Urothelium cell line (cell line): ENCODE results near the gene CCDC92B.
"Not testable (repeated sequence)": the region's sequence is repeated elsewhere in the genome, so short reads cannot be mapped to it uniquely, and the experiment has no call there.

ENCODE experiments used
- DNase-seq: peaks from one replicate; pipeline ENCODE4 v3.0.0; 2011; ENCODE audit warnings: low spot score, mixed read lengths
- FAIRE-seq: peaks from 2 replicates; lab custom pipeline; 2011; peaks lifted over from hg19 to GRCh38; lab: Jason Lieb, UNC

Gene CCDC92B

GRCh38 chr17:2749058-2749783, at the start of gene CCDC92B:
TSS of gene CCDC92B (minus strand) at chr17:2749652. CDS start at chr17:2735145, 14,507 bp downstream.
- DNase-seq = peak; percentile 30
- FAIRE-seq = no peak

GRCh38 chr17:2798678-2799077, 49.2 kb upstream of the CCDC92B start:
- DNase-seq = no peak
- no peak for FAIRE-seq

- DNase-seq = no peak
- FAIRE-seq = no peak
Measured at GRCh38 chr17:2798188-2798587, 48.7 kb upstream of the CCDC92B start.

- DNase-seq (no peak), FAIRE-seq (no peak)
Measured at GRCh38 chr17:2797637-2798036, 48.2 kb upstream of the CCDC92B start.

- FAIRE-seq (no peak), DNase-seq (no peak)
Measured at GRCh38 chr17:2797226-2797625, 47.8 kb upstream of the CCDC92B start.

GRCh38 chr17:2796164-2797125, 47.0 kb upstream of the CCDC92B start, which contains the start of gene RAP1GAP2:
TSS of gene RAP1GAP2 (plus strand) at chr17:2796438. CDS start at chr17:2796528, 90 bp downstream.
- no peak for FAIRE-seq
- no peak for DNase-seq

- DNase-seq (no peak), FAIRE-seq (no peak)
Measured at GRCh38 chr17:2795441-2796163, 46.1 kb upstream of the CCDC92B start.

GRCh38 chr17:2794111-2794803, 44.8 kb upstream of the CCDC92B start:
- DNase-seq (no peak), FAIRE-seq (no peak)

- FAIRE-seq (no peak), DNase-seq (no peak)
Measured at GRCh38 chr17:2792366-2793169, 43.1 kb upstream of the CCDC92B start.

GRCh38 chr17:2789700-2790099, 40.2 kb upstream of the CCDC92B start:
- no peak for DNase-seq
- no peak for FAIRE-seq

GRCh38 chr17:2786176-2786881, 36.9 kb upstream of the CCDC92B start:
- FAIRE-seq = no peak

GRCh38 chr17:2785376-2785775, 35.9 kb upstream of the CCDC92B start:
- not testable (repeated sequence) for FAIRE-seq, DNase-seq

More at GRCh38 chr17:2786176-2786881, 36.9 kb upstream of the CCDC92B start:
- DNase-seq = peak; percentile 88

GRCh38 chr17:2784864-2785263, 35.4 kb upstream of the CCDC92B start:
- FAIRE-seq (no peak), DNase-seq (no peak)

- FAIRE-seq = no peak
- DNase-seq = no peak
Measured at GRCh38 chr17:2783310-2784030, 34.0 kb upstream of the CCDC92B start.

GRCh38 chr17:2782055-2782454, 32.6 kb upstream of the CCDC92B start:
- DNase-seq (peak; percentile 20), FAIRE-seq (no peak)

GRCh38 chr17:2781598-2781997, 32.1 kb upstream of the CCDC92B start:
- not testable (repeated sequence) for FAIRE-seq

GRCh38 chr17:2780931-2781454, 31.5 kb upstream of the CCDC92B start:
- DNase-seq = no peak
- FAIRE-seq = no peak

More at GRCh38 chr17:2781598-2781997, 32.1 kb upstream of the CCDC92B start:
- DNase-seq = not testable (repeated sequence)

GRCh38 chr17:2780256-2780655, 30.8 kb upstream of the CCDC92B start:
- DNase-seq = no peak
- FAIRE-seq = no peak
